Measurements from ENCODE around the gene SLC9A7. TPM values are rescaled to one million over a fixed set of nuclear protein-coding genes. Genes with fewer than 3 reads are reported as not detected.

The SLC9A7 gene
- total and polyA plus RNA-seq, 2 donors (not counting 3 experiments of a cell fraction or from before 2014, with no cell fraction given): 4.6 to 7.5 TPM

GRCh38 chrX:46759645-46759974 lies 692 bp upstream of the SLC9A7 start:
- H3K79me2 ChIP-seq (ENCODE audit: control insufficient read depth, insufficient read depth, low read length): peaks cover 2% of the 10 kb centered on the region
- TF ChIP-seq EZH2 (IDR thresholded peaks at IDR 0.05; ENCODE audit: borderline replicate concordance, low read depth, low read length, severe bottlenecking) (no peak), POLR2A (IDR thresholded peaks at IDR 0.05; ENCODE audit: low read depth, low read length) (no peak), CTCF (IDR thresholded peaks at IDR 0.05; ENCODE audit: extremely low read depth in 1 of 2, insufficient read depth in 1 of 2, low read depth in 1 of 2, low read length in 2 of 2) (no peak), MYC (IDR thresholded peaks at IDR 0.05; ENCODE audit: low read depth, low read length) (no peak), JUN (IDR thresholded peaks at IDR 0.05; ENCODE audit: borderline replicate concordance, insufficient read depth, insufficient read length, low read depth) (no peak), MAX (IDR thresholded peaks at IDR 0.05; ENCODE audit: insufficient read depth, insufficient read length) (no peak), POLR2AphosphoS5 (IDR thresholded peaks at IDR 0.05; ENCODE audit: insufficient read depth, low read depth, low read length) (no peak), FOS (IDR thresholded peaks at IDR 0.05; ENCODE audit: borderline replicate concordance, insufficient read depth, low read length) (no peak), GATA2 (IDR thresholded peaks at IDR 0.05; ENCODE audit: insufficient read depth, insufficient read length, low read depth, low read length) (no peak)
- dilution Hi-C loops (cut with MboI; ENCODE audit: extremely low pct_ligation_motif_present, low sequenced_read_pairs) (no loop called here), intact Hi-C loops (cut with micrococcal nuclease) (loop anchor here (1.0 to 10.0 kb wide), 7 partner anchors 33 to 333 kb away; partner anchors contain the start of gene JADE3)
- no peak overlapping the region for H3K9ac ChIP-seq (replicated peaks; ENCODE audit: extremely low read depth, insufficient read depth, low read length)
- H3K27ac ChIP-seq (ENCODE audit: insufficient read depth, low read depth, low read length): no peak overlapping the region
- H3K36me3 ChIP-seq (ENCODE audit: control insufficient read depth in 2 of 2, extremely low read depth in 1 of 2, insufficient read depth in 2 of 2, low read length in 2 of 2): no peaks in the 10 kb centered on the region
- no TSS peak for BruUV-seq (replicated peaks)
- H3K4me1 ChIP-seq (ENCODE audit: control insufficient read depth, extremely low read depth, insufficient read depth, low read length): peaks cover 13% of the 10 kb centered on the region
- H4K20me1 ChIP-seq (replicated peaks; ENCODE audit: control insufficient read depth, extremely low read depth, insufficient read depth, low read length): no peaks in the 10 kb centered on the region
- peak overlapping the region in 1 of 3 experiments; percentile 54 for H3K4me3 ChIP-seq (replicated peaks in 1 of 3; ENCODE audit: insufficient read depth in 1 of 3, low read depth in 1 of 3, low read length in 3 of 3)
- H2AFZ ChIP-seq (ENCODE audit: low read depth, low read length): peak overlapping the region; percentile 68
- H3K27me3 ChIP-seq (ENCODE audit: control insufficient read depth in 2 of 2, insufficient read depth in 2 of 2, low read length in 2 of 2): no peaks in the 10 kb centered on the region
- CTCF ChIA-PET: interaction anchor here (1.1 to 4.1 kb wide), 6 partner anchors 10 to 271 kb away, joined by 3 to 70 read pairs (median 8); no protein-coding TSS in a partner anchor
- H3K9me3 ChIP-seq (replicated peaks; ENCODE audit: control insufficient read depth, insufficient read depth, low read length): no peaks in the 10 kb centered on the region
- DNase-seq (ENCODE audit: low read depth, low spot score) (no peak), FAIRE-seq (no peak)
- peak overlapping the region; percentile 12 for H3K4me2 ChIP-seq (ENCODE audit: insufficient read depth, low read length)
- POLR2A ChIA-PET: interaction anchor here (0.6 kb wide), 1 partner anchor 386 kb away, joined by 3 read pairs; the partner anchor contains the start of gene RBM10
- H3K9me1 ChIP-seq (replicated peaks; ENCODE audit: control insufficient read depth, extremely low read depth, insufficient read depth, low read length): no peaks in the 10 kb centered on the region
